HepG2 (cell line): ENCODE data around the gene C20orf204. TPM values are rescaled to one million over a fixed set of nuclear protein-coding genes. Genes with fewer than 3 reads are reported as not detected.

Experiments used
- ATAC-seq: fragments of 200-7000 bp; cut with Tn5 transposase; 3 replicates; pipeline ENCODE4 v1.9.1; 2020; ENCODE audit warnings: mild to moderate bottlenecking, moderate library complexity
- BruUV-seq: library from RNA; stranded (reverse); fragments of 400-500 nt; replicated peaks from 2 replicates; lab custom pipeline; 2021; lab: Mats Ljungman, UMichigan
- CTCF ChIA-PET: fragments of 300-600 bp; formaldehyde crosslinking; extraction: SDS; loops from one replicate; lab custom pipeline; 2021; ENCODE audit warnings: low total read pairs, inconsistent platforms, low intra/inter-chr PET ratio; lab: Yijun Ruan, JAX
- POLR2A ChIA-PET: fragments of 350-600 bp; sonication (Branson Sonifier 250); formaldehyde crosslinking; loops from one replicate; lab custom pipeline; 2020; ENCODE audit warnings: antibody characterized with exemption, inconsistent platforms; lab: Yijun Ruan, JAX
- DNase-seq: peaks from one replicate; pipeline ENCODE4 v3.0.0-alpha.2; 2015; ENCODE audit warnings: low spot score
- FAIRE-seq: peaks from 3 replicates; lab custom pipeline; 2011; peaks lifted over from hg19 to GRCh38; lab: Jason Lieb, UNC
- H2AFZ ChIP-seq: one replicate; pipeline ENCODE4 v1.6.1; 2011; ENCODE audit warnings: low read length, inconsistent platforms
- H3K27ac ChIP-seq: fragments of 300-600 bp; 3 replicates; pipeline ENCODE4 v1.8.0; 2011; ENCODE audit warnings: mixed run types, mild to moderate bottlenecking, mixed read lengths, low read length, inconsistent platforms; ENCODE audit not compliant: insufficient read depth; ENCODE audit errors: extremely low read length
- H3K27me3 ChIP-seq, 2 experiments: fragments of 200-600 bp in 1 of 2; 2 replicates in 1 of 2; 3 replicates in 1 of 2; pipeline versions ENCODE4 v1.6.0 to v1.8.0; 2011; ENCODE audit warnings: low read length in 2 of 2, mild to moderate bottlenecking in 2 of 2, moderate library complexity in 2 of 2, inconsistent platforms in 1 of 2; ENCODE audit not compliant: insufficient read depth in 2 of 2, control insufficient read depth in 1 of 2
- H3K36me3 ChIP-seq, 2 experiments: fragments of 200-600 bp in 1 of 2; replicated peaks in 1 of 2; 2 replicates in 1 of 2; 3 replicates in 1 of 2; pipeline versions ENCODE4 v1.5.1 to v1.8.0; 2011; ENCODE audit warnings: low read length in 2 of 2, inconsistent platforms in 1 of 2; ENCODE audit not compliant: insufficient read depth in 2 of 2, control insufficient read depth in 1 of 2
- H3K4me1 ChIP-seq: 2 replicates; pipeline ENCODE4 v1.5.1; 2012; ENCODE audit warnings: low read length, inconsistent platforms; ENCODE audit not compliant: insufficient read depth
- H3K4me2 ChIP-seq: 2 replicates; pipeline ENCODE4 v1.6.0; 2011; ENCODE audit warnings: low read depth, low read length, inconsistent platforms
- H3K4me3 ChIP-seq, 3 experiments: fragments of 200-600 bp in 1 of 3; sonication (generic), shearing (Covaris generic) in 1 of 3; replicated peaks in 1 of 3; 2 replicates each; pipeline ENCODE4 v1.5.1; 2011 to 2016; ENCODE audit warnings: low read length in 3 of 3, inconsistent platforms in 2 of 3, low read depth in 2 of 3, mild to moderate bottlenecking in 2 of 3, control low read depth in 1 of 3, mixed read lengths in 1 of 3; ENCODE audit not compliant: insufficient read depth in 1 of 3
- H3K79me2 ChIP-seq: one replicate; pipeline ENCODE4 v1.6.1; 2011; ENCODE audit warnings: low read length, inconsistent platforms; ENCODE audit not compliant: insufficient read depth
- H3K9ac ChIP-seq: 2 replicates; pipeline ENCODE4 v1.6.0; 2011; ENCODE audit warnings: mild to moderate bottlenecking, low read depth, low read length, inconsistent platforms; ENCODE audit not compliant: insufficient read depth
- H3K9me3 ChIP-seq: 2 replicates; pipeline ENCODE4 v1.5.1; 2012; ENCODE audit warnings: mild to moderate bottlenecking, low read length
- H4K20me1 ChIP-seq: 2 replicates; pipeline ENCODE4 v1.6.0; 2011; ENCODE audit warnings: inconsistent platforms, mild to moderate bottlenecking, low read length, moderate library complexity; ENCODE audit not compliant: insufficient read depth
- AGO1 ChIP-seq: fragments of 200-400 bp; formaldehyde crosslinking; IDR thresholded peaks from 2 replicates; pipeline ENCODE4 v1.6.1; 2017; ENCODE audit warnings: mild to moderate bottlenecking, low read depth, low read length, moderate library complexity; ENCODE audit not compliant: poor library complexity, severe bottlenecking
- CHCHD3 ChIP-seq: sonication (generic); formaldehyde crosslinking; IDR thresholded peaks from 2 replicates; pipeline ENCODE4 v1.8.0; 2022; ENCODE audit warnings: mild to moderate bottlenecking, missing genetic modification reagents, moderate library complexity
- DRAP1 ChIP-seq: IDR thresholded peaks from 2 replicates; pipeline ENCODE4 v1.6.1; 2016; ENCODE audit warnings: missing genetic modification reagents, missing compliant biosample characterization
- FOXK2 ChIP-seq: fragments of 450-650 bp; IDR thresholded peaks from 2 replicates; pipeline ENCODE4 v1.6.1; 2016
- HNF1A ChIP-seq, 2 experiments: sonication (generic) in 1 of 2; formaldehyde crosslinking in 1 of 2; IDR thresholded peaks; 2 replicates each; pipeline versions ENCODE4 v1.4.0 to v1.6.1; 2016 to 2020; ENCODE audit warnings: borderline replicate concordance in 1 of 2, low read depth in 1 of 2, mild to moderate bottlenecking in 1 of 2, missing genetic modification reagents in 1 of 2
- KLF9 ChIP-seq: IDR thresholded peaks from 2 replicates; pipeline ENCODE4 v1.6.1; 2016; ENCODE audit warnings: low read depth
- LCORL ChIP-seq, 2 experiments: fragments of 450-650 bp in 1 of 2; sonication (generic) in 1 of 2; formaldehyde crosslinking in 1 of 2; IDR thresholded peaks; 2 replicates each; pipeline versions ENCODE4 v1.5.0 to v1.6.1; 2017 to 2020; ENCODE audit warnings: antibody characterized with exemption in 1 of 2, missing genetic modification reagents in 1 of 2
- NFE2L1 ChIP-seq: sonication (generic); formaldehyde crosslinking; IDR thresholded peaks from 2 replicates; pipeline ENCODE4 v1.4.0; 2020; ENCODE audit warnings: missing genetic modification reagents, mild to moderate bottlenecking, borderline replicate concordance
- NFIB ChIP-seq: sonication (generic); formaldehyde crosslinking; IDR thresholded peaks from 2 replicates; pipeline ENCODE4 v1.9.0; 2021; ENCODE audit warnings: missing genetic modification reagents, mild to moderate bottlenecking, borderline replicate concordance
- POLR2AphosphoS5 ChIP-seq: IDR thresholded peaks from 2 replicates; pipeline ENCODE4 v1.6.1; 2012; ENCODE audit warnings: low read depth, low read length
- RARA ChIP-seq: IDR thresholded peaks from 2 replicates; pipeline ENCODE4 v1.6.1; 2016; ENCODE audit warnings: missing genetic modification reagents, missing compliant biosample characterization
- RNF2 ChIP-seq: fragments of 450-650 bp; conservative IDR thresholded peaks from 2 replicates; pipeline ENCODE4 v1.6.1; 2016; ENCODE audit warnings: low read depth
- STAT5B ChIP-seq: sonication (generic); formaldehyde crosslinking; IDR thresholded peaks from 2 replicates; pipeline ENCODE4 v1.4.0; 2020; ENCODE audit warnings: missing genetic modification reagents
- TBP ChIP-seq: sonication (generic); formaldehyde crosslinking; IDR thresholded peaks from 2 replicates; pipeline ENCODE4 v1.5.0; 2020; ENCODE audit warnings: missing genetic modification reagents
- ZNF292 ChIP-seq: sonication (generic); formaldehyde crosslinking; IDR thresholded peaks from 2 replicates; pipeline ENCODE4 v1.8.1; 2022; ENCODE audit warnings: mild to moderate bottlenecking, low read depth, missing genetic modification reagents, borderline replicate concordance
- ZNF460 ChIP-seq: sonication (generic); formaldehyde crosslinking; IDR thresholded peaks from 2 replicates; pipeline ENCODE4 v1.5.1; 2020; ENCODE audit warnings: missing genetic modification reagents, mild to moderate bottlenecking, borderline replicate concordance
- ZNF619 ChIP-seq: sonication (generic); formaldehyde crosslinking; IDR thresholded peaks from 2 replicates; pipeline ENCODE4 v1.4.0; 2020; ENCODE audit warnings: mild to moderate bottlenecking, missing genetic modification reagents
- WGBS: methylation state at CpG from one replicate; pipeline ENCODE4 v1.1.6; 2017; ENCODE audit warnings: low lambda C conversion rate; 5-methylcytosine and 5-hydroxymethylcytosine counted together
- in situ Hi-C: cut with HindIII; loops from 2 replicates; pipeline ENCODE4 v1.10.0; 2017; ENCODE audit warnings: low pct_unique_long_range_greater_than_20kb; ENCODE audit not compliant: extremely low pct_ligation_motif_present
- intact Hi-C: fragments of 100-400 bp; cut with micrococcal nuclease; formaldehyde crosslinking; loops from one replicate; pipeline ENCODE4 v1.10.0; 2022; ENCODE audit not compliant: unreplicated experiment
- polyA plus RNA-seq, 8 experiments: library from polyadenylated mRNA; depleted of rRNA in 3 of 8; stranded (reverse) in 7 of 8; unstranded in 1 of 8; fragments of >200 nt; fragmentation: Illumina TruSeq in 4 of 8; extraction: Trizol in 4 of 8; gene quantifications; 2 replicates each; pipeline versions ENCODE4 v1.2.1 to v1.2.3, GENCODE V29; 2011 to 2016; ENCODE audit warnings: low read depth in 4 of 8, missing spikeins in 1 of 8, mixed read lengths in 1 of 8; ENCODE audit not compliant: insufficient read depth in 1 of 8
- total RNA-seq, 5 experiments: library from RNA; depleted of rRNA; stranded (reverse); fragments of >200 nt; fragmentation: Illumina TruSeq; extraction: Trizol; gene quantifications; 2 replicates each; pipeline ENCODE4 v1.2.3, GENCODE V29; 2016; ENCODE audit warnings: low read depth in 1 of 5

Gene C20orf204
- total and polyA plus RNA-seq, 2 of the 13 experiments (the other 11 are each of a cell fraction or from before 2014, with no cell fraction given): 22.1 to 80.0 TPM

GRCh38 chr20:64037498-64038213 lies 1.7 kb downstream of the C20orf204 start:
- Histone ChIP-seq H3K4me2 (peak overlapping the region; percentile 92), H3K36me3 (peaks cover 10 to 12% of the 10 kb centered on the region in 2 experiments; a peak in 3 of 5 replicates), H3K4me3 (peak overlapping the region; percentile 57 to 84 (median 71)), H3K27me3 (no peaks in the 10 kb centered on the region), H2AFZ (no peak overlapping the region), H3K9me3 (no peaks in the 10 kb centered on the region), H4K20me1 (no peaks in the 10 kb centered on the region), H3K79me2 (peaks cover 18% of the 10 kb centered on the region), H3K9ac (peak overlapping the region; percentile 82), H3K4me1 (peaks cover 63% of the 10 kb centered on the region), H3K27ac (peak overlapping the region; percentile 82)
- whole genome bisulfite sequencing: 85% methylated on average over 34 of the region's 36 CpGs
- intact Hi-C loops (loop anchor here (2.0 kb wide), 1 partner anchor 19 kb away; no protein-coding TSS in a partner anchor), in situ Hi-C loops (no loop called here)
- DNase-seq: no peak
- FAIRE-seq: no peak
- no TSS peak for BruUV-seq
- CTCF ChIA-PET: no interaction called here
- POLR2A ChIA-PET: interaction anchor here (1.3 to 10.1 kb wide), 7 partner anchors 9 to 379 kb away, joined by 5 to 252 read pairs (median 32); partner anchors contain the start of genes PRPF6, RTEL1, SAMD10 and SOX18
- ATAC-seq: no peak
- TF ChIP-seq NFE2L1 (CRISPR knock-in tag) (no peak), LCORL (IDR thresholded peaks at IDR 0.05) (no peak), LCORL (CRISPR knock-in tag; IDR thresholded peaks at IDR 0.05) (no peak), TBP (CRISPR knock-in tag) (no peak), KLF9 (CRISPR knock-in tag) (no peak), AGO1 (peak; percentile 70), RARA (no peak), POLR2AphosphoS5 (peak; percentile 74), STAT5B (CRISPR knock-in tag) (no peak), FOXK2 (no peak), RNF2 (no peak), CHCHD3 (CRISPR knock-in tag) (no peak; the same call in 1 of the 2 replicates), NFIB (no peak), ZNF292 (CRISPR knock-in tag) (no peak), ZNF619 (CRISPR knock-in tag) (no peak), ZNF460 (CRISPR knock-in tag) (no peak), DRAP1 (CRISPR knock-in tag) (peak; percentile 55), HNF1A (IDR thresholded peaks at IDR 0.05; ENCODE audit: low read depth) (no peak), HNF1A (CRISPR knock-in tag; IDR thresholded peaks at IDR 0.05; ENCODE audit: borderline replicate concordance) (0 out of 2 replicates have a peak, but pooled peaks have one; percentile 7)
